ENCODE results near the gene DICER1.

Gene DICER1

DNA sequence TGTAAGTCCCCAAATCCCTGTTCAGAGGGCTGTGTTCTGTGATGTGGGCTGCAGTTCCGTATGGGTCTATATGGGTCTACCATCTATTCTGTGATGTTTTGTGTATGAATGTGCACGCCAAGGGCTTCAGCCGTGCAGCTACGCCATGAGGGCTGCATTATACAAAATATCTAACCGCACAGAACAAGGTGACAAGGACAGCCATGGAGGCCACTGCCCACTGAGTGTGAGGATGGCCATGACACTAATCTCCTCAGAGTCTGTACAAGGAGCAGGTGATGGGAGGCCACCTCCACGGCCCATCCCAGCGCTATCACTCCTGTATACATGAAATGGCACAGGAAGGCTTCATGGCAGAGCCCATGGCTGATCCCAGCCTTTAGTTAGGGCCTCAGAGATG is 102.0 kb downstream of the DICER1 start:
- no peak for DNase-seq

DNA sequence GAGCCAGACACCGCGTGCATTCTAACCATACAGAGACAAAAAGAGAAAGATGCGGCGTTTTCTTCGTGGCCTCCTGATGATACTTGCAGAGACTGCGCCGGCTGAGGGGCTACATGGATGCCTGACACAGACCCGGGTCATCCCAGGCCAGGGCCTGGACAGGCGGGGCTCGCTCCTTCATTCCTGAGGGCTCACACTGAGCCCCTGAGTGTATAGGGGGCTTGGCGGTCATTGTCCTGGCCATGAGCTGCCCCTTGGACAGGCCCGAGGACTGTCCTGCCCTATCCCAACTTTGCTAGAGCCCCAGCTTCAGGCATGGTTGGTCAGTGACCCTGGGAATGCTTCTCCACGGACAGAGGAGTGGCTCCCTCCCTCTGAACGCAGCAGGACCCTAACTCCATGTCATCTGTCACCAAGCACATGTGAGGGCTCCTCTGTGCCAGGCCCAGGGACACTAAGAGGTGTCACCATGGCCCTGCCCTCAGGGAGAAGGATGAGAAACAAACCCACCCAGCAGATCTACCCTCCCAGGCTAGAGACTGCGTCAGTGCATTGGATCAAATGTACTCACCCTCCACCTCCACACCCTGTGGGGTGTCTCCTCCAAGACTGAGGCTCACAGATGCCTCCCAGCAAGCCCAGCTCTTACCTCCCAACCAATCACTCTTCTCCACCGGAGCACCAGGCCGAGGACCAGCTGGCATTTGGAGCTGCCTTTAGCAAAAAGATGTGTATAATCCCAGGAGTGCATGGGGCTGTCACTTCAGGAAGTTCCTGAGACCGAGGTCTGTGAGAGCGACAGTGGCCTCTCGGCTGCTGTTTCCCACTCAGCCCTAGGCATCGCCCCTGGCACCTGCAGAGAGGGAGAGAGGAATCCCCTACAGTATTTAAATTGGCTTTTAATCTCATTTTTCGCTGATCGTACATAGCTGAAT is 102.7 kb downstream of the DICER1 start:
- no peak for DNase-seq

DNA sequence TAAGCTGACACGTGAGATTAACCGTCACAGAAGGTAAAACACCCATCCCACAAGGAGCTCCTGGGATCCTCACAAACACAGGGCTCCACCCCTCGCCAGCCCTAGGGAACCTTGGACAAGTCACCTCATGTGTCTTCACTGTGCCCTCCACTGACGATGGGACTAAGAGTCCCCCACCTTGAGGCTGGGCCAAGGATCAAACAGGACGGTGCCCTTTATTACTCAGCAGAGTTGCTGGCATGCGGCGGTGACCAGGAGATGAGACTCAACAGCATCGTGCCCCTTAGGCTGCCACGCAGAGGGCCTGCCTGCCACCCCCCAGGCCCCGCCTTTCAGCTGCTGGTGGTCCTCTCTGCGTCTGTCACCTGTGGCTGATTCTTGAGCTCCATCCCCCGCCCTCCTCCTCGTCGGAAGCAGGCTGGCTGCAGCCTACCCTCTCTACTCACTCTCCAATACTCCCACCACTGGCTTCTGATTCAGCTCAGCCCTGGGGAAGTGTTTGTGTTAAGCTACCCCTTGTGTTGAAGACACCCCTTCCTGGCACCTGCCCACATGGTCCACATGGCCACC is 105.2 kb downstream of the DICER1 start:
- no peak for DNase-seq

DNA sequence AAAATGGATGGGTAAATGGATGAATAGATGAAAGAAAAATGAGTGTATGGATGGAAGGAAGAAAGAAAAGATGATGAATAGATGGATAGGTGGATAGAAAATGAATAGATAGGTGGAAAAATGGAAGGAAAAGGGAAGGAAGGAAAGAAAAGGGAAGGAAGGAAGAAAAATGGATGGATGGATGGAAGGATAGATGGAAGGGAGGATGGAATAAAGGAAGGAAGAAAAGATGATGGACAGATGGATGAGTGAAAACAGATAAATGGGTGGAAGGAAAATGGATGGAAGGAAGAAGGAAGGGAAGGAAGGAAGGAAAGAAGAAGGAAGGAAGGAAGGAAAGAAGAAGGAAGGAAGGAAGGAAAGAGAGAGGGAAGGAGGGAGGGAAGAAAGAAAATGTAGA is 107.4 kb downstream of the DICER1 start:
- DNase-seq = no peak

DNA sequence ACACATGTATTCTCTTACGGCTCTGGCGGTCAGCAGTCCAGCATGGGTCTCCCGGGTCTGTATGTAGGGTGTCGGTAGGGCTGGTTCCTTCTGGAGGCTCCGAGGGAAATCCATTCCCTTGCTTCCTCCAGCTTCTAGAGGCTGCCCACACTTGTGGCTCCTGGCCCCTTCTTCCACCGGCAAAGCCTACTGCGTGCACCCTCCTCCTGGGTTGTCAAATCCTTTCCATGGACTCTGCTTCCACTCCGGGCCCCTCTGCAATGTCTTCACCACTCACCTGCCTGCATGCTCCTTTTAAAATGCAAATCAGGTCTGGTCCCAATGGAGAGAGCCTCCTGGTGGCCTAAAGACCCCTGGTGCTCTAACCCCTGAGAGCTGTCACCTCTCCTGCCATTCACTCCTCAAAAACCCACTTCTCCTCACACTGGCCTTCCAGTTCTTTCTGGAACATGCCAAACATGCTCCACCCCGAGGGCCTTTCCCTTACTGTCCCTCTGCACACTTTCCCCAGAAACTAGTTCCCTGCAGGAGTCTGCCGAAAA is 108.5 kb downstream of the DICER1 start:
- DNase-seq = no peak

DNA sequence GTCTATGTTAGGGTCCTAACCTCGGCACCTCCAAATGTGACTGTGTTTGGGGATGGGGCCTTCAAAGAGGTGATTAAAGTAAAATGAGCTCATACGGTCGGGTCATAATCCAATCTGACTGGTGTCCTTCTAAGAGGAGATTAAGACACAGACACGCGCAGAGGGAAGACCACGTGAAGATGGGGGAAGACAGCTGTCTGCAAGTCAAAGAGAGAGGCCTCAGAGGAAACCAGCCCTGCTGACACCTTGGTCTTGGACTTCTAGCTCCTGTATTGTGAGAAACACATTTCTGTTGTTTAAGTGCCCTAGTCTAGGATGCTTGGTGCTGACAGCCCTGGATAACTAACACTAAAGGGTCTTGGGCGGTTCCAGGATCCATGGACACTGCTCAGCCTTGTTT is 109.6 kb downstream of the DICER1 start:
- DNase-seq = no peak

DNA sequence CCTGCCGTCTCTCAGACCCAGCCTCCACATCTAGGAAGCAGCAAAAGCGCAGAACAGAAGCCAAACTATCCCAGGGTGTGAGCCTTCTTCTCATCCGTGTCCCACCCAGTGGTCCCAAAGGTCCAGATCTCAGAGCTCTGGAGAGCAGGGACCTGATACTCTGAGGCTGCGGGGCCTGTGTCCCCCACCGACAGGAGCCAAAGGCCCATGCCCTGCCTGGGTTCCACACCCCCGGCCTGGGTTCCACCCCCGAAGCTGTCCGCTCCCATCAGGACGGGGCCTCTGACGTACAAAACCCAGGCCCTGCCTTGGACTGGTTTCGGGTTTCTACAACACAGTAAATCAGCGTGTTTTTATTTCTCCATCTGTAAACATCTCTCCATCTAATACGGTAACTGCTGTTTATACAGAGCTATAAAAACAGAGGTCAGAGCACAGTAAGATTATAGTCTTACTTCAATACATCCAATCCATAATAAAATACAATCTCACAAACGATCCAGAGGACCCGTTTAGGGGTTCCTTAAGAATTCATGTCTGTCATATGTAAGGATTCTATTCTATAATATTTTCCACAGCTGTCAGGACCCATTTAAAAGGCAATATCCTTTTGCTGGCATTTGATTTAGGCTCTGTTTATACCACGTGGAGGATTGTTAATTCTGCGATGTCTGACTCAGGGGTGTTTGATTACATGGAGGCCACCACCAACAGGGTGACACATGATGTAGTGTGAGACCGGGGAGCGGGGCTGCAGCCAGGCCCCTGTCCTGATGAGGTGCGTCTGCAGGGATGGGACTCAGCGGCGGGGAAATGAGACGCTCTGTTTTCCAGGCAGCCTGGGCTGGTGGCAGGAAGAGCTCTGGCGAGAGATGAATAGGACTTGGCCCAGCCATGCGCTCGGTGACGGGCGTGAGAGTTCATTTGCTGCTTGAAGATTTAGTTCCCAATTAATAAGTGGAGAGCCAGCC is 110.3 kb downstream of the DICER1 start:
- no peak for DNase-seq

DNA sequence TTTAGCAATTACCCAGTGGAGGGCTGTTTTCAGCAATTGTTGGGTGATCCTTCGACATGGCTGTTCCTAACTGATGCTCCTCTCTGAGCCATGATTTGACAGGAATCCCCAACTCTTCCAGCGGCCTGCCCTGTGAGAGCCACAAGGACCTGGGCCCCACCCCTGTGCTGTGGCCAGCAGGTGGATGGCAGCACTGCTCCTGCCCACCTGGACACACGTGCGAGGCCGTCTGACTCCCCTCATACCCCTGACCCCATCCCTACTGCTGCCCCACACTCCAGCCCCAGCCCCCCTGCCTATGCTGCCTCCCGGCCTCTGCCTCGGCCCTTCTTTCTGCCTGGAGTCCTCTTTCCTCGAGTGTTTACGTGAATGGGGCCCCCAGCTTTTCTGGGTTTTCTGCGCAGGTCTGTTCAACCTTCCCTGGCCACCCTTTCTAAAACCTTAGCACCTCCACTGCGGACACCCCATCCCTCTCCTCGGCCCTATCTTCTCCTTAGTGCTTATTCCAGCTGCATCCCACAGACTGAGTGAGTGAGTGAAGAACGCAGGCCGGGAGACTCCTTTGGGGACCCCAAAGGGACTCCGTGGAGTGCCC is 111.4 kb downstream of the DICER1 start:
- DNase-seq = no peak

DNA sequence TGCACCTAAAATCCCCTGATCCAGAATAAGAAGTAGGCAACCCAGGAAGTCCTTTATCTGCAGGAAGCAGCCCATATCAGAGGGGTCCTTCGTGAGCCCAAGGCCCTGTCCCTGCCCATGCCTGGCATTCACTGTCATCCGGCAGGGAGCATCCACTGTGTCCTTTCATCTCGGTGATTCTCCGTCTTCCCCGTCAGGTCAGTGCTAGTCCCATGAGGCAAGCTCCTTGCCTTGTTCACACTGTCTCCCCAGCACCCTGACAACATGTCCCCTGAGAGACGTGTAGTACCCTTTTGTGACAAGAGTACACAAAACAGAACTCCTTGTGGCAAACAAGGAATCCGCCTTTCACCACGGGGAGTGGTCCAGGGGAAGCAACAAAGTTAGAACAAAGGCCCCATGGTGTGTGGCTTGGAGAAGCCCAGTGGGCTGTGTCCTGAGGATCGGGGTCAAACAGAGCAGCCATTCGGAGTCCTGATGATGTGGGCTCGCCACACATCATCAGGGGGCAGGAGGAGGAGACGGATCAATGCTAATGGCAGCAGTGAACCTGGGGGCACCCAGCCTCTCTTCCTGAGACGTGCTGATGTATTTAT is 112.1 kb downstream of the DICER1 start:
- DNase-seq = no peak

DNA sequence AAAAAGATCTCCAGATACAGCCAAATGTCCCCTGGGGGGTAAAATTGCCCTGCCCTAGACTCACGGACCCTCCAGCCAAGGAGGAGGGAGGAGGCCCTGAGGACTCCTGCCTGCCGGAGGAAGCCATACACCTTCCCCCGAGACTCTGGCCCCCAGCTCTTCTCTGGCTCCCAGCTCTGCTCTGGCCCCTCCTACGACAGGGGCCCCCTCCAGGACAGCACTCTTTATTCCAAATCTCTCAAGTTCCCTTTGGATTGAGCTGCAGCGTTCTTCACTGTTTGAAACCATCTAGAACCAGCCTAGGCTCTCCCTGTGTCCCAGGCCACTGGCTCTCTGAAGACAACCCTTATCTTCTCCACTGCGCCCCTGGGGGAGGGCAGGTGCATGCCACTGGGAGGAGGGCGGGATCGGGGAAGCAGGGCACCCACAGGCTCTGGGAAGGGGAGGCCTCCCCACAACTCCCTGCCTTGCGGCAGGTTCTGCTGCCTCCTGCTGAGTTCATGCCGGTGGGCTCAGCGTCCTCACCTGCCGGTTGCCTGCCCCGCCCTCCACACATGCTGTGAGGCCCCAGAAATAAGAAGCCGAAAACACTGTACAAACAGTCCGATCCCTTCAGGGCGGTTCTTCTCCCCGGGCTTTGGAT is 112.7 kb downstream of the DICER1 start:
- no peak for DNase-seq

DNA sequence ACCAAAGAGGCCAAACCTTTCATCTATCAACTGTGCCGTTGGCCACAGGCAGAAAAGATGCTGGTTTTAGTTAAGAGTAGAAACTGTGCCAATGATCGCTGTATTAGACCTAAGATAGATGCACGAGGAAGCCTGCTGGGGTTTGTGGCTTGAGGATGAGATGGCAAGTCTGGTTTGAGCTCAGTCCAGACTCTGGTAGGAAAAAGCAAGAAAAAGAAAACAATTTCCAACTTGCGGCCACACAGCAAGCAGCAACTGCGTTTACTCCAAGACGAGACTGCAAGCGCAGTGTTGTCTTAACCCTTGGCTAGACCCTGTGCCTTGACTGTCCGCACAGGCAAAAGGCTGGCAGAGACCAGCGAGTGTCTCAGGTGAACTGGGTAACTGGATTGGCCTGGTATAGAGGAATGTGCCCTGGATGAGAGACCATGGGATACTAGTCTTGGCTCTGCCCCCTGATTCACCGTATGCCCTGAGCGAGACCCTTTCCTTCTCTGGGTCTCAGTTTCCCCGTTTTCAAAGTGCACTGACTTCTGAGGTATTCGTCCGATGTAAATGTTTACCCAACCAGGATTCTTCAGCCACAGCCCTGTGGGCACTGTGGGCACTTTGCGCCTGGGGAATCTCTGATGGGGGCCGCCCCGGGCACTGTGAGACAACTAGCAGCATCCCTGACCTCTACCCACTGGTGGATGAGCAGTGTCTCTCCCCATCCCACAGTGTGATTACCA is 113.4 kb downstream of the DICER1 start:
- DNase-seq = no peak

DNA sequence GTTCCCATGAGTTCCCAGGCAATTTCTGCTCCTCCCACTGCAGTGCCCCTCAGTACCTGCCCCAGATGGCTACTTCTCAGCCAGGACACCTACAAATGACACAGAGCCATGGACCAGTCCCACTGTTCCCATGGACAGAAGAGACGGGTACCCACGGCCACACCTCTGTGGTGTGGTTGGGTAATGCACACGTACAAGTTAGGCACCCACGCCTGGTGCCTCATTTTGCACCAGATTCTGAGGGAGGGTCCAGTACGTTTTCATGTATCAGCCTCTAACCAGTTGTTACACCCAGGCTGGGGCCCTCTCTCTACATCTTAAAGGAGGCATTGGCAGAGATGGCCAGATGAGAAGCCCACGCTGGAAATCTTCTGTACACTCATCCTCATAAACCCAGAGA is 114.0 kb downstream of the DICER1 start:
- no peak for DNase-seq

DNA sequence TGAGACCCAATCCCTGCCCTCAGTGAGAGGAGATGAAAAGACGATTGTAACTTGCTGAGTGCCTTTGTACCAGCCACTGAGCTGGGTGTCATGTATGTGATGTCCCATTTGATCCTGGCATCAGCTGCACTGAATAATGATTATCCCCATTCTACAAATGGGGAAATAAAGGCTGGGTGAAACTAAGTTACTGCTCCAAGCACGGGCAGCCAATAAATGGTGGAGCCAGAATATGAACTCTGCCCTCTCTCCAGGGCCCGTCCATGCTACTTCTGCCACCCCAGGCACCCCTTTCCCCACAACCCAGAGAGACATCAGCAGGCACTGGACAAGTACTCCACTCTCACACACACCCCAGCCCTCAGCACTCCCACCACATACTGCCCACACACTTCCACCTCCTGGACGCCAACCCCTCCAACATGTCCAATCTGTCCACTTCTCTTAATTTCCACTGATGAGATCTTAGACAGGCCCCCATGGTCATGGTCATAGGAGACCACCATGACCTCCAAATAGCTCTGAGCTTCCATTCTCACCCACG is 115.8 kb downstream of the DICER1 start:
- DNase-seq = no peak

DNA sequence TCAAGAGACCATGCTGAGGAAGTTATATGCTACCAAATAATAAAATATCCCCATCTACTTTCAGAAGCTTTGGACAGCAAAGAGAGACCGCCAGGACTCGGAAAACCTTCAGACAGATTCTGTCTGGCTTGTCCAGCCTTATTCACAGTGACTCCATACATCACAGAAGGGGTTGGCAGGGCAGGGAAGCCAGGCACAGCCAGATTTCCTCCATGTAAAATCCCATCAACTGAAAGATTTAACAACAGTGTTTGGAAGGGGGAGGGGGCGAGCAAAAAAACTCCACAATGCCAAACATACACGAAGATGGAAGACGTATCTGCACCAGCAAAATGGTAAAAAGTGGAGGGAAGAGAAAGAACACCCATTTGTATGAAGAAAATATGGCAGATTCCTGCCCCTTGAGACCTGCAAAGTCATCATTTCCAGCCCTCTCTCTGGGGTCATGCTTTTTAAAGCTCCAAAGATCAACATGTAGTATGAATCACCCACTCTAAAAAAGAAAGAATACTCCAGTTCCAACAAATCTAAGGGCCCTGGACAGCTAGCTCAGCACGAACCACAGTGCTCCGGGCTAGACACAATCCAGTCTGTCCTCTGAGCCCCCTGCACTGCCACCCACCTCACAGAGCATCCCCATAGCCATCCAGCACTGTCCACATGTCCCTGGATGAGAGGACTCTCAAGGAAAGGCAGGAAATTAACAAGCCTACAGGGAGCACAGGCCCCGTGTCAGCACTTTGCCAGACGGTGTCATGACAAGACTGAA is 116.4 kb downstream of the DICER1 start:
- no peak for DNase-seq

DNA sequence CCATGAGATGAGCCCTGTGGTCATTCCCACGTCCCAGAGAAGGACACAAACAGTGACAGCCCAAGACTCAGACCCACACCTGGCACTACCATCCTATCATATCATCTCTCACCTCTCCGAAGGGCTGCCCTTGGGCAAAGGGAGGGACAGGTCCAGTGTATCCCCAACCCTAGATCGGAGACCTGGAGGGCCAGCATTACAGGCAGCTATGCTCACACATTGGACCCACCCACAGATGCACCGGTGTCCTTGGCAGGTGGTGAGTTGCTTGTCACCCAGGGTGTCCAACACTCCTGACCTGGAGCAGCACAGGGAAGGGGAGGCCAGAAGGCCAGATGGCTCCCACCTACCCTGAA is 117.4 kb downstream of the DICER1 start:
- DNase-seq = no peak

DNA sequence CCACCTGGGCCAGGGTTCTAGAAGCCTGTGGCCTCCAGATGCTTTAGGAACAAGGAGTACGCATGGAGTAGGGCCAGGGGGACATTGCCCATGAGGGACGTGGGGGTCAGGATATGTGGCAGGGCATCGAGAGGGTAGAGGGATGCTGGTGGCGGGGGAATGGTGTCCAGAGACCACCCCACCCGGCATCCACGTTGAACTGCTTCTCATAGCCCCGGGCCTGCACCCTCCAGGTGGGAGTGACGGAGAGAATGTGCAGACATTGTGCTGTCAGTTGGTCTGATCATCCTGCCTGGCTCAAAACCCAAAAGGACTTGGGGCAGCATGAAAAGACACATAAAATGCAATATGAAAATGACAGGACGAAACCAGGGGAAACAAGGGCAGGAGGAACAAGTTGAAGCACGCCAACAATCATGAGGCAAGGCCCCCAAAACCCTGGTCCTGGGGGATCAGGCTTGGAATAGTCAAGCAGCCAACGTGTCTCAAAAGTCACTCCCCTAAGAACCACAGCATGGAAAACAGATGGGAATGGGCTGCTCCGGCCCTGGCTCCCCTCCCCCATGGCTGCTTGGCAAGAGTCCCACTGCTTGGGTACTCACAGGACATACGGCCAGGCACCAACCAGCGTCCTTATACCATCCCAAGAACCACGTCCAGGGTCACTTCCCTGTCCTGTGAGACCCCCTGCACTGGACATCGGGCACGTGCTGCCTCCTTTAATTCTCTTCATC is 117.9 kb downstream of the DICER1 start:
- DNase-seq = no peak

DNA sequence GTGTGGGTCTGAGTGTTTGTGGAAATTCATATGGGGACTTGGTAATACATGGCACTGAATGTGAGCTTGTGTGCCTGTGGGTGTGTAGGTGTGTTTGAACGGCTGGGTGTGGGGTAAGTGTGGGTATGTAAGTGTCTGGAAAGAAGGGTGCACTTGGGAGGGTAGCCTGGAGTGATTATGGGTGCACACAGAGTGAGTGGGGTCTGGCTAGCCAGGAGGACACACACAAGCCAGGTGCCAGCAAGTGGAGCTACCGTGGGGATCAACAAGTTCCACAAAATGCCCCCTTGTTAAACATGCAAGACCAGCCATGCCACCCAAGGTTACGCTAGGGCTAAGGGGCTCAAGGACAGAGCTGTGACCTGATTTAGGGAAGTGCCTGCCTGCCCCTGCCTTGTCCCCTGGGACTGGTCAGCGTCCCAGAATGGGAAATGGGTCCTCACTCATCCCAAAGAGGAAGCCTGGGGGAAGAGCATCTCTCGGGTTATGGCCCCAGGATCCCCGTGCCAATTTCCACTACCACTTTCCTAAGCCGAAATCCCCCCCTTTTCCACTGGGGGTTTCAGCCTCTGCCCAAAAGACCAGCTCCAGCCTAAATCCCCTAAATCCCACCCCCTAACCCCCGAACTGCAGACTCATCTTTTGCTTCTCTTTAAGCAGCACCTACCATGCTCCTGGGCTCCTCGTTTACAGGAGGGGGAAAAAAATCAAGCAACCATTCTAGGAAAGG is 118.6 kb downstream of the DICER1 start:
- DNase-seq = no peak

DNA sequence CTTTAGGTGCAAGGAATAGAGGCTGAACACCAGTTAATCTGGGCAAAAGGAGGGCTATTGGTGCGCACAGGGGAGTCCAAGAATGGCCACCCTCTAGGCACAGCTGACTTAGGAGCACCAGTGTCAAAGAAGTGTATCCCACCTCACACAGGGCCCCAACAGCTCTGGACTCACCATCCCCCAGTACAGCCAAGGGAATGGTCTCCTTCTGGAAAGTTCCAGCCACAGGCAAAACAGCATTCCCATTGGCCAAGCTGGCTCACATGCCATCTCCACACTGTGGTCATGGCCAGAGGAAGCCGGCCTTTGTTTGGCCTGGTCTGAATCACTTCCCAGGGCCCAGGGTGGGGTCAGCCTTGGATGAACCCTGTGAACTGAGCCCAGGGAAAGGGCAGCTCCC is 120.1 kb downstream of the DICER1 start:
- DNase-seq = no peak

Data from KG1 (cell line).